Heart left ventricle (tissue), 16 donors: ENCODE measurements around the gene CEBPA. TPM values are rescaled to one million over a fixed set of nuclear protein-coding genes. Genes with fewer than 3 reads are reported as not detected.

ENCODE experiments used
- ATAC-seq, 4 donors: fragments of 200-7000 bp; cut with Tn5 transposase; one replicate each; pipeline ENCODE4 v1.9.1; 2020 to 2022; ENCODE audit warnings: moderate library complexity in 4 of 4, mild to moderate bottlenecking in 3 of 4, moderate number of reproducible peaks in 1 of 4
- DNase-seq, 5 donors: peaks; one replicate each; pipeline ENCODE4 v3.0.0-alpha.2; 2020
- H3K27ac ChIP-seq, 12 donors: fragments of 200-600 bp; sonication (generic) in 4 of 12; one replicate each; pipeline versions ENCODE4 v1.5.0 to v1.8.0; 2016 to 2022; ENCODE audit warnings: mild to moderate bottlenecking in 2 of 12
- H3K27me3 ChIP-seq, 9 donors: fragments of 200-600 bp; sonication (generic) in 2 of 9; one replicate each; pipeline versions ENCODE4 v1.5.1 to v1.8.0; 2016 to 2022; ENCODE audit warnings: mild to moderate bottlenecking in 3 of 9
- H3K36me3 ChIP-seq, 9 donors: fragments of 200-600 bp; sonication (generic) in 2 of 9; one replicate each; pipeline versions ENCODE4 v1.5.0 to v1.8.0; 2018 to 2022; ENCODE audit warnings: mild to moderate bottlenecking in 2 of 9
- H3K4me1 ChIP-seq, 12 donors: fragments of 200-600 bp; sonication (generic) in 4 of 12; one replicate each; pipeline versions ENCODE4 v1.5.0 to v1.8.0; 2016 to 2022; ENCODE audit warnings: mild to moderate bottlenecking in 3 of 12
- H3K4me3 ChIP-seq, 12 donors: fragments of 200-600 bp; sonication (generic) in 4 of 12; one replicate each; pipeline versions ENCODE4 v1.5.0 to v1.8.0; 2017 to 2022; ENCODE audit warnings: mild to moderate bottlenecking in 9 of 12, moderate library complexity in 4 of 12
- H3K9me3 ChIP-seq, 12 donors: fragments of 200-600 bp; sonication (generic) in 4 of 12; one replicate each; pipeline versions ENCODE4 v1.5.0 to v1.8.0; 2016 to 2022; ENCODE audit warnings: mild to moderate bottlenecking in 1 of 12
- CTCF ChIP-seq, 12 donors: fragments of 200-600 bp; sonication (generic) in 4 of 12; IDR thresholded peaks; one replicate each; pipeline versions ENCODE4 v1.5.0 to v1.8.0; 2018 to 2022; ENCODE audit warnings: antibody characterized with exemption in 12 of 12, mild to moderate bottlenecking in 5 of 12
- POLR2A ChIP-seq, 2 donors: fragments of 450-650 bp; IDR thresholded peaks; one replicate each; pipeline ENCODE4 v1.6.1; 2017; ENCODE audit warnings: antibody characterized with exemption in 2 of 2, mild to moderate bottlenecking in 2 of 2, moderate library complexity in 2 of 2
- WGBS, 4 donors: extraction: QIAGEN DNeasy Blood & Tissue Kit in 2 of 4; methylation state at CpG; one replicate each; pipeline versions ENCODE4 v1.1.5 to v1.1.7; 2013 to 2018; 5-methylcytosine and 5-hydroxymethylcytosine counted together
- intact Hi-C, 10 donors: fragments of 100-400 bp; cut with DNase I; formaldehyde crosslinking; loops; one replicate each; pipeline versions ENCODE4 v1.11.1 to v1.14.2; 2022
- polyA plus RNA-seq, 2 donors: library from polyadenylated mRNA; stranded (reverse); fragments of 200-250 nt; gene quantifications; one replicate each; pipeline ENCODE4 v1.2.3, GENCODE V29; 2013
- total RNA-seq, 9 donors: library from RNA; depleted of rRNA in 2 of 9; stranded (reverse); fragments of >200 nt in 2 of 9; fragmentation: NEBNext Ultra II Directional in 3 of 9; extraction: Animal tissue kit (Norgen Biotek cat#: 25700) in 3 of 9; gene quantifications; one replicate each; pipeline versions ENCODE4 v1.1.0 to v1.2.4, GENCODE V29; 2016 to 2023
- donor health status: ischemic (EF 13 %, LVEDD 7.1; RV severe dilation, severe dysfunction).
- donor health status: healthy with polysubstance abuse.
- donor health status: DM: no; HTN: yes; CAD: no.
- donor health status: DM: no; HTN: no; CAD: no.
- donor health status: ischemic (EF 25% LVEDD 6.9; RV normal size, moderate dysfunction).
- donor health status: ischemic (EF 25% LVEDD 5.7; RV mildly dilated, moderate dysfunction).
- donor health status: healthy.
- donor health status: DM: yes; HTN: yes; CAD: no.
- donor health status: ischemic (EF 35%, LVEDD 5.7; RV mildly dilated, moderate dysfunction).
- donor health status: nonischemic (EF 11% LVEDD 7.7; RV severe dilation, severe dysfunction).
- donor health status: DM: yes; HTN: yes; CAD: no.
- donor health status: PGD.
- donor health status: ischemic (EF 29% LVEDD 5.4; RV normal size, mild dysfunction).
- donor health status: nonischemic (EF 23%, LVEDD 6.1; RV moderate dilation, normal function).

CEBPA gene
- total and polyA plus RNA-seq, 11 donors: 0.69 to 40.1 (median 2.5) TPM

- intact Hi-C loops: no loop called here
- 89 to 97% (median 94%) methylated on average over 1 of the region's 1 CpG for WGBS, 4 donors
- Histone ChIP-seq H3K36me3 (no peaks in the 10 kb centered on the region), H3K27ac (no peak overlapping the region), H3K4me3 (no peak overlapping the region), H3K4me1 (peaks cover 0 to 44% (median 0%) of the 10 kb centered on the region in 12 donors), H3K9me3 (no peaks in the 10 kb centered on the region), H3K27me3 (peaks cover 0 to 22% (median 0%) of the 10 kb centered on the region in 9 donors)
- peak in 1 of 5 donors; percentile 16 for DNase-seq
- ATAC-seq: no peak
- no peak for TF ChIP-seq POLR2A (IDR thresholded peaks at IDR 0.05)
- TF ChIP-seq CTCF (IDR thresholded peaks at IDR 0.05): no peak
Measured at GRCh38 chr19:33270769-33271168, 31.6 kb downstream of the CEBPA start.

GRCh38 chr19:33269016-33269415, 33.3 kb downstream of the CEBPA start:
- ATAC-seq: no peak
- peak in 1 of 5 donors; percentile 15 for DNase-seq
- Histone ChIP-seq H3K4me1 (peaks cover 0 to 32% (median 0%) of the 10 kb centered on the region in 12 donors), H3K27ac (peak overlapping the region in 1 of 12 donors; percentile 79), H3K27me3 (peaks cover 0 to 22% (median 0%) of the 10 kb centered on the region in 9 donors), H3K4me3 (peak overlapping the region in 1 of 12 donors; percentile 30), H3K9me3 (no peaks in the 10 kb centered on the region), H3K36me3 (no peaks in the 10 kb centered on the region)
- intact Hi-C loops: no loop called here
- WGBS, 4 donors: 73 to 84% (median 78%) methylated on average over 5 to 10 of the region's 10 CpGs
- TF ChIP-seq CTCF (IDR thresholded peaks at IDR 0.05) (no peak), POLR2A (IDR thresholded peaks at IDR 0.05) (no peak)

GRCh38 chr19:33268162-33268991, 34.0 kb downstream of the CEBPA start:
- intact Hi-C loops: no loop called here
- H3K4me3 ChIP-seq: peak overlapping the region in 1 of 12 donors; percentile 30

More at GRCh38 chr19:33268162-33268991, 34.0 kb downstream of the CEBPA start:
- Histone ChIP-seq H3K36me3 (no peaks in the 10 kb centered on the region), H3K27ac (peak overlapping the region in 1 of 12 donors; percentile 79), H3K27me3 (peaks cover 0 to 22% (median 0%) of the 10 kb centered on the region in 9 donors), H3K9me3 (no peaks in the 10 kb centered on the region), H3K4me1 (peaks cover 0 to 26% (median 0%) of the 10 kb centered on the region in 12 donors)
- no peak for TF ChIP-seq POLR2A (IDR thresholded peaks at IDR 0.05)
- TF ChIP-seq CTCF (IDR thresholded peaks at IDR 0.05): no peak
- 64 to 77% (median 73%) methylated on average over 18 to 22 of the region's 22 CpGs for WGBS, 4 donors
- peak in 1 of 5 donors; percentile 56 for DNase-seq
- ATAC-seq: peak in 3 of 4 donors; percentile 20 to 56 (median 23)
